PC-3 (cell line): ENCODE data around the gene AQP4.

Experiments
- EZH2 ChIP-seq: fragments of 300-600 bp; sonication (generic); IDR thresholded peaks from one replicate; pipeline ENCODE4 v1.6.1; 2017; ENCODE audit warnings: antibody characterized with exemption, mild to moderate bottlenecking, low read length; ENCODE audit not compliant: unreplicated experiment
- EZH2phosphoT487 ChIP-seq: fragments of 300-600 bp; sonication (generic); IDR thresholded peaks from 2 replicates; pipeline ENCODE4 v1.6.1; 2018; ENCODE audit warnings: mild to moderate bottlenecking, antibody characterized with exemption, low read length, borderline replicate concordance
- TF ChIP-seq, protein P1 (sequence below): fragments of 300-600 bp; sonication (generic); conservative IDR thresholded peaks from 2 replicates; pipeline ENCODE4 v1.5.1; 2017; ENCODE audit warnings: antibody characterized with exemption, low read depth, mild to moderate bottlenecking, low read length

DNA sequence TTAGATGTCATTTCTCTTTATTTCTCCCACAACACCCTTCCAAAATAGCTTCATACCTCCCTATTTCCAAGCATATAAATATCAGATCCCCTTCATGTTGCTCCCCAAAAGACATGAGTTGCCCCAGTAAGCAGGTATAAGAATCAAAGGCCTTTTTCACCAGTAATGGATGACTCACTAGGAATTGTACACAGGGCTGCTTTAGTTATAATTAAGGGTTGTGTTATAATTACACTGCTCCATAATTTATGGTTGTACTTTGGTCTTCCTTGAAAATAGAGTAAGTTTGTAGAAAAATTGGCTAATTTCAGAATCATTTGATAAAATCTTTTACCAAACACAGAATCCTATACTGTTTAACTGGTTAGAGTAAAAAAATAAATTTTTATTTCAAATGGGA, 8.8 kb upstream of the AQP4 start:
- TF ChIP-seq, protein P1, sequence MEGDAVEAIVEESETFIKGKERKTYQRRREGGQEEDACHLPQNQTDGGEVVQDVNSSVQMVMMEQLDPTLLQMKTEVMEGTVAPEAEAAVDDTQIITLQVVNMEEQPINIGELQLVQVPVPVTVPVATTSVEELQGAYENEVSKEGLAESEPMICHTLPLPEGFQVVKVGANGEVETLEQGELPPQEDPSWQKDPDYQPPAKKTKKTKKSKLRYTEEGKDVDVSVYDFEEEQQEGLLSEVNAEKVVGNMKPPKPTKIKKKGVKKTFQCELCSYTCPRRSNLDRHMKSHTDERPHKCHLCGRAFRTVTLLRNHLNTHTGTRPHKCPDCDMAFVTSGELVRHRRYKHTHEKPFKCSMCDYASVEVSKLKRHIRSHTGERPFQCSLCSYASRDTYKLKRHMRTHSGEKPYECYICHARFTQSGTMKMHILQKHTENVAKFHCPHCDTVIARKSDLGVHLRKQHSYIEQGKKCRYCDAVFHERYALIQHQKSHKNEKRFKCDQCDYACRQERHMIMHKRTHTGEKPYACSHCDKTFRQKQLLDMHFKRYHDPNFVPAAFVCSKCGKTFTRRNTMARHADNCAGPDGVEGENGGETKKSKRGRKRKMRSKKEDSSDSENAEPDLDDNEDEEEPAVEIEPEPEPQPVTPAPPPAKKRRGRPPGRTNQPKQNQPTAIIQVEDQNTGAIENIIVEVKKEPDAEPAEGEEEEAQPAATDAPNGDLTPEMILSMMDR, result no peak
- TF ChIP-seq EZH2 (no peak), EZH2phosphoT487 (no peak)
